HG03045 (cell line): Measurements from ENCODE around the gene APBB3.

Source experiments
- ATAC-seq: cut with Tn5 transposase; IDR thresholded peaks from one replicate; pipeline ENCODE4 v1.9.1; 2021; ENCODE audit warnings: mild to moderate bottlenecking, moderate library complexity; ENCODE audit not compliant: unreplicated experiment

APBB3 gene

GRCh38 chr5:140576776-140577201, 12.4 kb upstream of the APBB3 start:
- no peak for ATAC-seq

GRCh38 chr5:140575309-140575708, 10.9 kb upstream of the APBB3 start:
- no peak for ATAC-seq

- ATAC-seq = no peak
Measured at GRCh38 chr5:140574165-140574564, 9.8 kb upstream of the APBB3 start.

- ATAC-seq = no peak
Measured at GRCh38 chr5:140573683-140574082, 9.3 kb upstream of the APBB3 start.

GRCh38 chr5:140571105-140571504, 6.7 kb upstream of the APBB3 start:
- no peak for ATAC-seq

- no peak for ATAC-seq
Measured at GRCh38 chr5:140570488-140570887, 6.1 kb upstream of the APBB3 start.

GRCh38 chr5:140570058-140570457, 5.7 kb upstream of the APBB3 start:
- no peak for ATAC-seq

GRCh38 chr5:140569197-140569596, 4.8 kb upstream of the APBB3 start:
- ATAC-seq = no peak

GRCh38 chr5:140568443-140569063, 4.2 kb upstream of the APBB3 start:
- ATAC-seq = no peak

- no peak for ATAC-seq
Measured at GRCh38 chr5:140567871-140568270, 3.5 kb upstream of the APBB3 start.

- no peak for ATAC-seq
Measured at GRCh38 chr5:140567136-140567818, 2.9 kb upstream of the APBB3 start.

GRCh38 chr5:140566665-140567064, 2.3 kb upstream of the APBB3 start:
- no peak for ATAC-seq

GRCh38 chr5:140565780-140566095, 1.3 kb upstream of the APBB3 start:
- ATAC-seq = no peak

- ATAC-seq = no peak
Measured at GRCh38 chr5:140565024-140565779, 804 bp upstream of the APBB3 start.

GRCh38 chr5:140563596-140563995, 802 bp downstream of the APBB3 start:
- no peak for ATAC-seq

GRCh38 chr5:140561753-140562523, 2.5 kb downstream of the APBB3 start:
- ATAC-seq = no peak

- no peak for ATAC-seq
Measured at GRCh38 chr5:140560227-140560626, 4.2 kb downstream of the APBB3 start.

GRCh38 chr5:140558542-140558941, 5.9 kb downstream of the APBB3 start:
- ATAC-seq = no peak

GRCh38 chr5:140557965-140558364, 6.4 kb downstream of the APBB3 start:
- no peak for ATAC-seq

- ATAC-seq = peak; percentile 95
Measured at GRCh38 chr5:140557136-140557805, 7.1 kb downstream of the APBB3 start, which contains the start of gene SRA1. Gene SRA1 (minus strand): TSS chr5:140557473. CDS start chr5:140557452, 21 bp downstream.

- no peak for ATAC-seq
Measured at GRCh38 chr5:140556438-140556837, 8.0 kb downstream of the APBB3 start.
